HepG2 (cell line): ENCODE measurements around the gene ARID5B. TPM values are rescaled to one million over a fixed set of nuclear protein-coding genes. Genes with fewer than 3 reads are reported as not detected.

Source experiments
- ATAC-seq: fragments of 200-7000 bp; cut with Tn5 transposase; 3 replicates; pipeline ENCODE4 v1.9.1; 2020; ENCODE audit warnings: mild to moderate bottlenecking, moderate library complexity
- BruUV-seq: library from RNA; stranded (reverse); fragments of 400-500 nt; replicated peaks from 2 replicates; lab custom pipeline; 2021; lab: Mats Ljungman, UMichigan
- CTCF ChIA-PET: fragments of 300-600 bp; formaldehyde crosslinking; extraction: SDS; loops from one replicate; lab custom pipeline; 2021; ENCODE audit warnings: low total read pairs, inconsistent platforms, low intra/inter-chr PET ratio; lab: Yijun Ruan, JAX
- POLR2A ChIA-PET: fragments of 350-600 bp; sonication (Branson Sonifier 250); formaldehyde crosslinking; loops from one replicate; lab custom pipeline; 2020; ENCODE audit warnings: antibody characterized with exemption, inconsistent platforms; lab: Yijun Ruan, JAX
- DNase-seq: peaks from one replicate; pipeline ENCODE4 v3.0.0-alpha.2; 2015; ENCODE audit warnings: low spot score
- FAIRE-seq: peaks from 3 replicates; lab custom pipeline; 2011; peaks lifted over from hg19 to GRCh38; lab: Jason Lieb, UNC
- H2AFZ ChIP-seq: one replicate; pipeline ENCODE4 v1.6.1; 2011; ENCODE audit warnings: low read length, inconsistent platforms
- H3K27ac ChIP-seq: fragments of 300-600 bp; 3 replicates; pipeline ENCODE4 v1.8.0; 2011; ENCODE audit warnings: mixed run types, mild to moderate bottlenecking, mixed read lengths, low read length, inconsistent platforms; ENCODE audit not compliant: insufficient read depth; ENCODE audit errors: extremely low read length
- H3K27me3 ChIP-seq, 2 experiments: fragments of 200-600 bp in 1 of 2; 2 replicates in 1 of 2; 3 replicates in 1 of 2; pipeline versions ENCODE4 v1.6.0 to v1.8.0; 2011; ENCODE audit warnings: low read length in 2 of 2, mild to moderate bottlenecking in 2 of 2, moderate library complexity in 2 of 2, inconsistent platforms in 1 of 2; ENCODE audit not compliant: insufficient read depth in 2 of 2, control insufficient read depth in 1 of 2
- H3K36me3 ChIP-seq, 2 experiments: fragments of 200-600 bp in 1 of 2; replicated peaks in 1 of 2; 2 replicates in 1 of 2; 3 replicates in 1 of 2; pipeline versions ENCODE4 v1.5.1 to v1.8.0; 2011; ENCODE audit warnings: low read length in 2 of 2, inconsistent platforms in 1 of 2; ENCODE audit not compliant: insufficient read depth in 2 of 2, control insufficient read depth in 1 of 2
- H3K4me1 ChIP-seq: 2 replicates; pipeline ENCODE4 v1.5.1; 2012; ENCODE audit warnings: low read length, inconsistent platforms; ENCODE audit not compliant: insufficient read depth
- H3K4me2 ChIP-seq: 2 replicates; pipeline ENCODE4 v1.6.0; 2011; ENCODE audit warnings: low read depth, low read length, inconsistent platforms
- H3K4me3 ChIP-seq, 3 experiments: fragments of 200-600 bp in 1 of 3; sonication (generic), shearing (Covaris generic) in 1 of 3; replicated peaks in 1 of 3; 2 replicates each; pipeline ENCODE4 v1.5.1; 2011 to 2016; ENCODE audit warnings: low read length in 3 of 3, inconsistent platforms in 2 of 3, low read depth in 2 of 3, mild to moderate bottlenecking in 2 of 3, control low read depth in 1 of 3, mixed read lengths in 1 of 3; ENCODE audit not compliant: insufficient read depth in 1 of 3
- H3K79me2 ChIP-seq: one replicate; pipeline ENCODE4 v1.6.1; 2011; ENCODE audit warnings: low read length, inconsistent platforms; ENCODE audit not compliant: insufficient read depth
- H3K9ac ChIP-seq: 2 replicates; pipeline ENCODE4 v1.6.0; 2011; ENCODE audit warnings: mild to moderate bottlenecking, low read depth, low read length, inconsistent platforms; ENCODE audit not compliant: insufficient read depth
- H3K9me3 ChIP-seq: 2 replicates; pipeline ENCODE4 v1.5.1; 2012; ENCODE audit warnings: mild to moderate bottlenecking, low read length
- H4K20me1 ChIP-seq: 2 replicates; pipeline ENCODE4 v1.6.0; 2011; ENCODE audit warnings: inconsistent platforms, mild to moderate bottlenecking, low read length, moderate library complexity; ENCODE audit not compliant: insufficient read depth
- CEBPB ChIP-seq: IDR thresholded peaks from 2 replicates; pipeline ENCODE4 v1.6.1; 2011; ENCODE audit warnings: low read depth, low read length, improper control_type of control experiment, borderline replicate concordance
- CEBPG ChIP-seq: IDR thresholded peaks from 2 replicates; pipeline ENCODE4 v1.6.1; 2016
- GATAD2A ChIP-seq: IDR thresholded peaks from 2 replicates; pipeline ENCODE4 v1.6.1; 2016
- MAFK ChIP-seq, 2 experiments: IDR thresholded peaks in 1 of 2; conservative IDR thresholded peaks in 1 of 2; 2 replicates each; pipeline ENCODE4 v1.6.1; 2011; ENCODE audit warnings: improper control_type of control experiment in 2 of 2, low read length in 2 of 2
- NR1H2 ChIP-seq: sonication (generic); formaldehyde crosslinking; IDR thresholded peaks from 2 replicates; pipeline ENCODE4 v1.8.1; 2022; ENCODE audit warnings: low read depth, missing genetic modification reagents, borderline replicate concordance
- NR2C2 ChIP-seq: sonication (generic); formaldehyde crosslinking; IDR thresholded peaks from 2 replicates; pipeline ENCODE4 v1.4.0; 2020; ENCODE audit warnings: missing genetic modification reagents, mild to moderate bottlenecking, moderate library complexity, borderline replicate concordance
- WGBS: methylation state at CpG from one replicate; pipeline ENCODE4 v1.1.6; 2017; ENCODE audit warnings: low lambda C conversion rate; 5-methylcytosine and 5-hydroxymethylcytosine counted together
- in situ Hi-C: cut with HindIII; loops from 2 replicates; pipeline ENCODE4 v1.10.0; 2017; ENCODE audit warnings: low pct_unique_long_range_greater_than_20kb; ENCODE audit not compliant: extremely low pct_ligation_motif_present
- intact Hi-C: fragments of 100-400 bp; cut with micrococcal nuclease; formaldehyde crosslinking; loops from one replicate; pipeline ENCODE4 v1.10.0; 2022; ENCODE audit not compliant: unreplicated experiment
- polyA plus RNA-seq, 8 experiments: library from polyadenylated mRNA; depleted of rRNA in 3 of 8; stranded (reverse) in 7 of 8; unstranded in 1 of 8; fragments of >200 nt; fragmentation: Illumina TruSeq in 4 of 8; extraction: Trizol in 4 of 8; gene quantifications; 2 replicates each; pipeline versions ENCODE4 v1.2.1 to v1.2.3, GENCODE V29; 2011 to 2016; ENCODE audit warnings: low read depth in 4 of 8, missing spikeins in 1 of 8, mixed read lengths in 1 of 8; ENCODE audit not compliant: insufficient read depth in 1 of 8
- total RNA-seq, 5 experiments: library from RNA; depleted of rRNA; stranded (reverse); fragments of >200 nt; fragmentation: Illumina TruSeq; extraction: Trizol; gene quantifications; 2 replicates each; pipeline ENCODE4 v1.2.3, GENCODE V29; 2016; ENCODE audit warnings: low read depth in 1 of 5
- TF ChIP-seq, protein P1 (sequence below), 2 experiments: sonication (generic) in 1 of 2; formaldehyde crosslinking in 1 of 2; IDR thresholded peaks; 2 replicates each; pipeline versions ENCODE4 v1.4.0 to v1.6.1; 2018 to 2020; ENCODE audit warnings: missing genetic modification reagents in 2 of 2, borderline replicate concordance in 1 of 2, low read depth in 1 of 2, mild to moderate bottlenecking in 1 of 2, missing biosample characterization in 1 of 2

The ARID5B gene
- total and polyA plus RNA-seq, 2 of the 13 experiments (the other 11 are each of a cell fraction or from before 2014, with no cell fraction given), result 6.2 to 21.1 TPM

DNA sequence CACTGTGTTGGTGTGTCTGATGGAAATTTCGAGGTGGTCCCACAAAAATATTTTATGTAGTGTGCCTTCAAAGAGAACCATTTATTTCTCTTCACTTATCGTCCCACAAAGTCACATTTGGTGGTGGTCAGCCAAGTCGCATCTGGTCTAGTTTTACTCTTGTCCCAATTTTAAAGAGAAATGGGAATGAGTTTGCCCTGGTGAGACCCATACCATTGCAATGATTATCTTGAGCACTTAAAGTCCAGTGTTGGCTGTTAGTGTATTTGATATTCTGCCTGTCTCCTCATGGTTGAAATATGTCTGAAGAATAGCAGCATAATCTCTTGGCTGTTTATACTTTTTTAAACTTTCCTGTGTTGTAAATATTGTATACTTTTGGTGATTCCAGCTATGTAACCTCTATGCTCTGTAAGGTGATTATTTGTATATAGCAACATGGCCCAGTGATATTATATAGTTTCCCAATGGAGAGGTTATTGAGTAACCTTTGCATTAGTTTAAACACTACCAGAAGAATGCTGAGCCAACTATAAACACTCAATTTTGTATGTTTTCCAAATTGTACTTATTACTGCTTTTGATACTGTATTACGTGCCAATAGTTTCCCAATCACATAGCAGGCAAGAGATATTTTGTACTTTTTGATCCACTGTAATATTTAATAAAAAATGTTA, 194.9 kb downstream of the ARID5B start:
- no TSS peak for BruUV-seq
- POLR2A ChIA-PET, result interaction anchor here (1.2 to 6.7 kb wide), 5 partner anchors 47 to 194 kb away, joined by 5 to 156 read pairs (median 6); no protein-coding TSS in a partner anchor
- FAIRE-seq, result no peak

More for the DNA sequence above, 194.9 kb downstream of the ARID5B start:
- H3K4me3 ChIP-seq, result no peak overlapping the region
- peaks cover 83% of the 10 kb centered on the region for H3K4me1 ChIP-seq
- H2AFZ ChIP-seq, result no peak overlapping the region
- H3K9me3 ChIP-seq, result no peaks in the 10 kb centered on the region
- 95% methylated on average over 4 of the region's 4 CpGs for WGBS
- peak overlapping the region; percentile 63 for H3K9ac ChIP-seq
- intact Hi-C loops (no loop called here), in situ Hi-C loops (loop anchor here (5.0 to 10.0 kb wide), 3 partner anchors 49 to 194 kb away; partner anchors contain the start of gene ARID5B)
- no peak for ATAC-seq
- no peaks in the 10 kb centered on the region for H3K27me3 ChIP-seq
- peak overlapping the region; percentile 59; the same call in 1 of the 2 replicates for H3K4me2 ChIP-seq
- H3K79me2 ChIP-seq, result no peaks in the 10 kb centered on the region
- peaks cover 13 to 19% of the 10 kb centered on the region in 2 experiments for H3K36me3 ChIP-seq
- TF ChIP-seq, protein P1, sequence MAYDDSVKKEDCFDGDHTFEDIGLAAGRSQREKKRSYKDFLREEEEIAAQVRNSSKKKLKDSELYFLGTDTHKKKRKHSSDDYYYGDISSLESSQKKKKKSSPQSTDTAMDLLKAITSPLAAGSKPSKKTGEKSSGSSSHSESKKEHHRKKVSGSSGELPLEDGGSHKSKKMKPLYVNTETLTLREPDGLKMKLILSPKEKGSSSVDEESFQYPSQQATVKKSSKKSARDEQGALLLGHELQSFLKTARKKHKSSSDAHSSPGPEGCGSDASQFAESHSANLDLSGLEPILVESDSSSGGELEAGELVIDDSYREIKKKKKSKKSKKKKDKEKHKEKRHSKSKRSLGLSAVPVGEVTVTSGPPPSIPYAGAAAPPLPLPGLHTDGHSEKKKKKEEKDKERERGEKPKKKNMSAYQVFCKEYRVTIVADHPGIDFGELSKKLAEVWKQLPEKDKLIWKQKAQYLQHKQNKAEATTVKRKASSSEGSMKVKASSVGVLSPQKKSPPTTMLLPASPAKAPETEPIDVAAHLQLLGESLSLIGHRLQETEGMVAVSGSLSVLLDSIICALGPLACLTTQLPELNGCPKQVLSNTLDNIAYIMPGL (CRISPR knock-in tag; IDR thresholded peaks at IDR 0.05; ENCODE audit: borderline replicate concordance in 1 of 2, low read depth in 1 of 2), result no peak
- 0 out of 2 replicates have a peak, but pooled peaks have one; percentile 2 for TF ChIP-seq GATAD2A (CRISPR knock-in tag)
- TF ChIP-seq MAFK (conservative IDR thresholded peaks at IDR 0.05 in 1 of 2, IDR thresholded peaks at IDR 0.05 in 1 of 2; ENCODE audit: low read length in 2 of 2), result peak in 1 of 2 experiments; percentile 19; a peak in 1 of 4 replicates
- TF ChIP-seq CEBPG (CRISPR knock-in tag), result peak; percentile 50
- peak; percentile 4; the same call in 1 of the 2 replicates for TF ChIP-seq NR2C2
- TF ChIP-seq NR1H2 (CRISPR knock-in tag), result no peak
- TF ChIP-seq CEBPB, result peak; percentile 45; the same call in 1 of the 2 replicates
- DNase-seq, result no peak
- peak overlapping the region; percentile 95 for H3K27ac ChIP-seq
- H4K20me1 ChIP-seq, result no peaks in the 10 kb centered on the region
- CTCF ChIA-PET, result no interaction called here
